ENCODE data around the gene LOXL1. TPM values are rescaled to one million over a fixed set of nuclear protein-coding genes. Genes with fewer than 3 reads are reported as not detected.

The LOXL1 gene
- total RNA-seq, 1 donor from 2014 or later = 12.9 TPM

DNA sequence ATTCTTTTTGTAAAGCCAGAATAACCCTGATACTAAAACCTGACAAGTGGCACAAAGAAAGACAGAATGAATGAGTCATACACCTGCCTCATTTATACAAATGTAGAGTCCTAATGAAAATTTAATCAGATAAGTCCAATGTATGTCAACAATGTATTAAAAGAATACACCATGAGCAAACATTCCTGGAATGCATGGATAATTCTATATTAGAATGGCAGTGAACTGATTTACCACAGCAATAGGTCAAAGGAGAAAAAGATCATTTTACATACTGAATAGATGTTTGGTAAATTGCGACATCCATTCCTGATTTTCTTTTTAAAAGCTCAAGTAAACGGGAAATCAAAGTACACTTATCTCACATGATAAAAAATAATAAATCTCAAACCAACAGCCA, 11.2 kb upstream of the LOXL1 start:
- no peak for DNase-seq
- intact Hi-C loops (cut with micrococcal nuclease) = no loop called here

DNA sequence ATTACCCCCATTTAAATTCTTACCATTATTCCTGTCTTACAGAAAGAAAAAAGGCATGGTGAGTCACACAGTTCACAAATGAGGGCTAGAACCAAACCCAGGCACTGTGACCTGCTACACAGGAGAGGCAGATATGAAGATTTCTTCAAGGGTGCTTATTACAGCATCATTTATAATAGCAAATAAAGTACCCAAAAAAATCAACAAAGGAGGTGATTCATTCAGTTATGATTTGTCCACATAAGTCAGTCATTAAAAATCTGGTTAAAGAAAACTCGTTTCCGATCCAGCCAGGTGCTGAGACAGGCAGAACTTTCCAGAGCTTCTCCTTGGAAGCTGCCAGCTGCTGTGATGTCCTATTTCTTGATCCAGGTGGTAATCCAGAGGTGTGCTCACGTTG, 7.5 kb upstream of the LOXL1 start:
- DNase-seq (no peak), ATAC-seq (no peak)
- intact Hi-C loops (cut with micrococcal nuclease) = no loop called here

More for the DNA sequence above, 11.2 kb upstream of the LOXL1 start:
- no peak for ATAC-seq

DNA sequence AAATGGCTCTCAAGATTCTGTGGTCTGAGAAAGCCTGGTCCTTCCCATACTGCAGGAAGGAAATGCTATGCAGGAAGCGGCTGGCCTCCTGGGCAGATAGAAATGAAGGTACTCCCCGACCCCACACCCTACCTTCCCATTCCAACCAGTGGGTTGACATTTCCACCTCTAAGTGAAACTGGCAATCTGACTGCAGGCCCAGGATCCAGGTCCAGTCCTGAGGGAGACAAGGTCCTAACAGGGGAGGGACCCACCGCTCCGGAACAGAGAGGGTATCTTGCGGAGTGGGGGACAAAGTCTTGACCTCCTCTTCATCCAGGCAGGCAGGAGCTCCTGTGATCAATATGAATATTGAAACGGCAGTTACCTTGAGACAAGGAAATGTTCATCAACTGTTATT, 6.6 kb upstream of the LOXL1 start:
- DNase-seq (no peak), ATAC-seq (no peak)
- intact Hi-C loops (cut with micrococcal nuclease) = no loop called here

DNA sequence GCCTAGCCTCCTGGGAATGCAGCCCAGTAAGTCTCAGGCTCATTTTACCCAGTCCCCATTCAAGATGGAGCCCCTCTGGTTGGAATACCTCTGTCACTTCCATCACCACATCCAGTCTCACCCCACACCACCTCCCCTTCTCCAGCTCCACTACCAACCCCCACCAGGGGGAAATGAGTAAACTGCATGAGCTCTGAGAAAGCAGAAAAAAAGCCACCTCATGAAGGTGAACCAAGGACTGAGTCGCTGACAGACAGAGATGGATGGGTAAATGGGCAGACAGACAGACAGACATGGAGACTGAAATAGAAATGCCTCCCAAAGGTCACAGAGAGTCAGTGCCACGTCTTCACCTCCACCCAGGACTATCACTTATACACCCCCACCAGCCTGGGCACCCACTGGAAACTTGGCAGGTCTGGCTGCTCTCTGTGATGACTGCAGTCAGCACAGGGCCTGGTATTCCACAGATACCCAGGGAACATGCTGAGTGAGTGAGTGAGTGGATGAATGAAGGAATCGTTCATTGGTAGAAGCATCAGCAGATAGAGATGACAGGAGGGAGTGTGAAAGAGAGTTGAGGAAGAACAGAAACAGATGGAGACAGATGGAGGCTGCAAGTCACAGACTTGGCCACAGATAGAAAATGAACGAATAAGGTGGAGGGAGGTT, 4.9 kb upstream of the LOXL1 start:
- DNase-seq = peak; percentile 80
- intact Hi-C loops (cut with micrococcal nuclease) = no loop called here

DNA sequence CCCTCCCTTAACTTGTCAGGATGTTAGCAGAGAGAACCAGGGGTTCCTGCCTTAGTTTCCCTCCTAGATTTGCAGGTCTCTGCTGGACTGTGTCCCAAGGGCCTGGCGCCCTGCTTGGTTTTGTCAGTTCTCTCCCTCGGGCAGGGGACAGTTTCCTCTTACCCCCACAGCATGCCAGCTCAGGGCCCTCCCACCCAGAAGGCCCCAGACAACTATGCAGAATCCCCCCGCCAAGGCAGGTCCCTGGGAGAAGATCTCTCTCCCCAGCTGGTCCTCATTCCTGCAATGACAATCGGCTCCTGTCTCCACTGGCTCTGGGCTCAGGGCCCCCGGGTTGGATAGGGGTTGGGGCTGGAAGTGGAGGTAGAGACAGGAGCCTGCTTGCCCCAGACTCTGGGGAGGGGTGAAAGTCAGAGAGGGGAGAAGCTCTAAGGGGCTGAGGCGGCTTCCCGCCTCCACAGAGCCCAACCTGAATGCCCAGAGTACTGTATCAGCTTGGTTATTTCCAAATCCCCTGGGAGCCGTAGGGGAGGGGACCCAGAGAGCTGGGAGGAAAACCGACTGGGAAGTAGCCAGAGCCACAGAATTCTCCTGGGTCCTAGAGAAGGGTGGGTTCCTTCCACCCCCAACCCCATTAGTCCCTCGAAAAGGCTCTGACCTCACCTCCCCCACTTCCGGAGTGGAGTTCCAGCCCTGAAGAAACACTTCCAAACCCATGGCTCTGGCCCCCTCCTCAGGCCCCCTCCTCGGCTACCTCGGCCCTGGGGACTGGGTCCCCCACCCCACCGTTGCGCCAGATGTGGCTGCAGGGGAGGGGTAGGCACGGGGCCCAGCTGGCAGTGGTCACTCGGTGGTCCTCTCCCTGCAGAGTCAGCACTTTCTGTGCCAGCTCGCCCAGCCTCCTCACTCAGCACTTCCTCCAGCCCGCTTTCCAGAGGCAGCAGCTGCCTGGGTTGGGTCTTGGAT, 3.8 kb upstream of the LOXL1 start:
- ATAC-seq = peak; percentile 1
- intact Hi-C loops (cut with micrococcal nuclease) = no loop called here
- DNase-seq = peak; percentile 48

More for the DNA sequence above, 4.9 kb upstream of the LOXL1 start:
- peak; percentile 85 for ATAC-seq

DNA sequence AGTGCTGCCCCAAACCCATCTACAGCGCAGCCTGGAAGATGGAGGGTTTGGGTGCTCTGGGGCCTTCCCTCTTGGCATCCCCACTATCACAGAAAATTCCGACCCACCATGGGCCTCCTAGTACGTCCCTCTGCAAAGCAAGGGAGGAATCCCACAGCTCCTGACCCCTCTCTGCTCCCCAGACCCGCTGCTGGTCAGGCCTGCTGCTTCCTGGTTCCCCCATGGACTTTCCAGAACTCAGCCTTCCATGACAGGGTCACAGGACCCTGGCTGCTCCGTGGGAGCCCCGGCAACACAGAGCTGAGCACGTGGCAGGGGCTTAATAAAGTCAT, 3.1 kb upstream of the LOXL1 start:
- ATAC-seq (no peak), DNase-seq (no peak)
- intact Hi-C loops (cut with micrococcal nuclease) = no loop called here

DNA sequence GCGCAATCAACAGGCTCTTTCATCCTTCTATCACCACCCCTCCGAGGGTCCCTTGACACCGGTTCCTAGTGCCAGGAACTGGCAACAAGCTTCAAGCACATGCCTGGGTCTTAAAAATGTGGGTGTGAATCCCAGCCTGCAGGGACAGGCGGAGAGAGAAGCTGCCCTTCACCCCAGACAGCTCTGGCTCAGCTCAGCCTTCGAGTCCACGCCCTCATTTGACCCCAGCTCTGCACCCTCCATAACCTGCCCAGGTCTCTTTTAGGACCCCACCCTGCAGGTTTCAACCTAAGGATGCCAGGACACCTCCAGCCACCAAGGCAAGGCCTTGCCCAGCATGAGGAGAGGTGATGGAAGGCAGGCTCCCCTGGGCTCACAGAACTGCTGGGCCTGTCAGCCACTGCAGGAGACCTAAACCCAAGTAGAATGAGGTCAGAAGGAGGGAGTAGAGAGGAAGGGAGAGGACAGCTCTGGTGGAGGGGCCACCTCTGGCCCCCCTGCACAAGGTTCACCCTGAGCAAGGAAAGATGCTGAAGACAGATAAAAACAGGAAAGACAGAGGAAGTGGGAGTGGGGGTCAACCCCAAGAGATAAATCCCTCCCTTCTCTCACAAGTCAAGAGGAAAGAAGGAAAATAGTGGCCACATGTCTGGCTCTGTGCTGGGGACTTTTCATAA, 2.6 kb upstream of the LOXL1 start:
- ATAC-seq (no peak), DNase-seq (no peak)
- intact Hi-C loops (cut with micrococcal nuclease) = no loop called here

DNA sequence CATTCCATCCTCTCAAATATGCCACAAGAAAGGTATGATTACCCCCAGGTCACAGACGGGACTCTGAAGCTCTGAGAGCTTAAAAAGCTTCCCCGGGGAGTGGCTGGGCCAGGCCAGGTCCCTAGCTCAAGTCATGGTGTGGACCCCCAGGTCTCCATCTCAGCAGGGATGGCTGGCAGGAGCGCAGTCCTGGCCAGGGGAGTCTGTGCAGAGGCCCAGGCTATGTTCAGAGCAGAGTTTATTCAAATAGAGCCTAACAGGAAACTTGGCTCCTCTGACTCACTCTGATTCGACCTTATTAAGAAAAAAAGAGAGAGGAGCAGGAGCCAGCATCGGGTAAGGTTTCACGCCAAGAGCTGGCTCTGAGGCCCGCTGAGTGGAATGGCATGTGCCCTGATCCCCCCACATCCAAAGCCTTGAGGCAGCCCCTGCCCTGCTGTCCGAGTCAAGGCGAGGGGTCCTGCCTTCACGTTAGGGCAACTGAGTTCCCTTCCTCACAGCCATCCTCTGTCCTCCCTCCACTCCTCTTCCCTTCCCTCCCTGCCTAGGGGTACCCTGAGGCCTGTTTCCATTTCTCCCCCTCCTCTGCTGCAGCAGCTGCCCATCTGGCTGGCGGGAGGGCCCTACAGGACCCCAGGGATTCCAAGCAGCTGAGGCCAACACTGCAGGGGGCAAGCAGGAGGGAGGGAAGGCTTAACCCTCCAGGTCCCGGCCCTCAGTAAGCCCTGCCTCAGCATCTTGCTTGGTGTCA, 1.9 kb upstream of the LOXL1 start:
- ATAC-seq = no peak
- intact Hi-C loops (cut with micrococcal nuclease) = no loop called here
- DNase-seq = no peak

DNA sequence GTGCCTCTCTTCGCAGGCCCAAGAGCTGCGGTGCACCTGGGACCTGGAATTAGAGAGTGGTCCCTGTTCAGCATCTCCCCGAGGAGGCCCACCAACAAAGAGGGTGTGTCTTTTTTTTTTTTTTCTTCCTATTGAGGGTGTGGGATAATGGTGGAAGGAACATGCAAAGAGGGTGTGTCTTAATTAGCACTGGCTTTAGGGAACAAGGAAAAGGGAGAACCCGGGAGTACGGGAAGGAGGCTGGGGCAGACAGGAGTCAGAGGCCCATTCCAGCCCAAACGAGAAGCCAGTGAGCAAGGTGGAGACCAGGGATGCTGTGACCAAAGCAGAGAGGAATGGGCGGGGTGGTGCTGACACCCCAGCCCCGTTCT, 429 bp upstream of the LOXL1 start:
- ATAC-seq (no peak), DNase-seq (no peak)
- intact Hi-C loops (cut with micrococcal nuclease) = no loop called here

DNA sequence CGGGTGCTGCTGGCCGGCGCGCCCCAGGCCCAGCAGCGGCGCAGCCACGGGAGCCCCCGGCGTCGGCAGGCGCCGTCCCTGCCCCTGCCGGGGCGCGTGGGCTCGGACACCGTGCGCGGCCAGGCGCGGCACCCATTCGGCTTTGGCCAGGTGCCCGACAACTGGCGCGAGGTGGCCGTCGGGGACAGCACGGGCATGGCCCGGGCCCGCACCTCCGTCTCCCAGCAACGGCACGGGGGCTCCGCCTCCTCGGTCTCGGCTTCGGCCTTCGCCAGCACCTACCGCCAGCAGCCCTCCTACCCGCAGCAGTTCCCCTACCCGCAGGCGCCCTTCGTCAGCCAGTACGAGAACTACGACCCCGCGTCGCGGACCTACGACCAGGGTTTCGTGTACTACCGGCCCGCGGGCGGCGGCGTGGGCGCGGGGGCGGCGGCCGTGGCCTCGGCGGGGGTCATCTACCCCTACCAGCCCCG, 777 bp downstream of the LOXL1 start:
- peak; percentile 43 for ATAC-seq
- intact Hi-C loops (cut with micrococcal nuclease) = no loop called here
- DNase-seq = peak; percentile 80

DNA sequence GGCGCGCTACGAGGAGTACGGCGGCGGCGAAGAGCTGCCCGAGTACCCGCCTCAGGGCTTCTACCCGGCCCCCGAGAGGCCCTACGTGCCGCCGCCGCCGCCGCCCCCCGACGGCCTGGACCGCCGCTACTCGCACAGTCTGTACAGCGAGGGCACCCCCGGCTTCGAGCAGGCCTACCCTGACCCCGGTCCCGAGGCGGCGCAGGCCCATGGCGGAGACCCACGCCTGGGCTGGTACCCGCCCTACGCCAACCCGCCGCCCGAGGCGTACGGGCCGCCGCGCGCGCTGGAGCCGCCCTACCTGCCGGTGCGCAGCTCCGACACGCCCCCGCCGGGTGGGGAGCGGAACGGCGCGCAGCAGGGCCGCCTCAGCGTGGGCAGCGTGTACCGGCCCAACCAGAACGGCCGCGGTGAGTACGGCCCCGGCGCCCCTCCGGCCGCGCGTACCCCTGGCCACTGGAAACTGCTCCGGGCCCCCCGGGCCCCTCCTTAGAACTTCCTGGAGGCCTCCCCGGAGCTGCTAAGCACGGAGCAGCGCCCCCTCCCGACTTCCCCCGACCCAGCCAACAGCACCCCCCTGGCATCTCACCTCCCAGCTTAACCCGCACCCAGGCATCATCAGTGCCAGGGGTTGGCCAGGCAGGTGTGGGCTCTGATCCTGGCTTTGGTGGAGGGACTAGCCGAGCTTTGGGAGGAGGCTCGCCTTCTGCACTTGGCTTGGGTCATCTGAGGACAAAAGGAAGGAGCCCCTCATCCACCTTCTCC, 1.4 kb downstream of the LOXL1 start:
- intact Hi-C loops (cut with micrococcal nuclease) = no loop called here
- ATAC-seq = peak; percentile 57
- DNase-seq = peak; percentile 81

DNA sequence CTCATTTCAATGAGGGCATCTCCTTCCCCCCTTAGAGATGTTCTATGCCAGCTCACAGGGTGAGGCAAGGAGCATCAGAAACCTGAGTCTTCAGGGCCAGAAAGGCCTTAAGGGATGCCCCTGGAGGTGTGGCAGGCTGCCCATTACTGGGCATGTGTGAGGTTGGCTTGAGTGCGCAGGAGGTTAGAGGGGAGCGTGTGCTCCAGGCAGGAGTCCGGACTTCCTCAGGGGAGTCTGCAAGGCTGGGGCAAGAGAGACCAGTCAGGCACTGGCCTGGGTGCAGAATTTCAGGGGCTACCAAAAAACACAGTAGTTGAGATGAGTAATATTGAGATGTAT, 1.9 kb downstream of the LOXL1 start:
- ATAC-seq (no peak), DNase-seq (no peak)
- intact Hi-C loops (cut with micrococcal nuclease) = no loop called here

DNA sequence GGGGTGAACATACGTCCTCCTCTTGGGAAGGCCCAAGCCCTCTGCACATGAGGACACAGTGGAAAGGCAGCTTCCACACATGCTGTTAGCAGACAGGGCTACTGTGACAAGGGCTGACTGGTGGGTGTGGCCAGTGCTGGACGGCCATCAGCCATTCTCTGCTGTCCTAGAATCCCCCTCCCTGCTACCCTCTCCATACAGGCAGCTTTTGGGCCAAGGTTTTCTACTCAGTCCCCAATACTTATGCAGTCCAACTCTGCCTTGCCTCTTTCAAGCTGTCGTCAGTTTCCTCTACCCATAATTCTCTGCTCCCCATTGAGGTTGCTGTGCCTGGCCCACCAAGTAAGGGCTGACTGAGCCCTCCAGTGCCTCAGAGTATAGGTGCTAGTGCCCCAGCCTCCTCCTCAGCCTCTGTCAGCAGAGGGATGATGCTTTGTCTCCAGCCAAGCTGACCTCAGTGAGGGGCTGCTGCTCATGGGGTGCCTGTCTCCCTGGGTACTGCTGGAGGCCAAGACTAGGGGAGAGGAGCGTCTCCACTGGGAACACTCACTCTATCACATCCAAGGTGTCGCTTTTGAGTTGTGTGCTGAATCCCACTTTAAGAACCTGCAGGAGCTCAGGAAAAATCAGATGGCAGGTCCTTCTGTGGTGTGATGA, 2.8 kb downstream of the LOXL1 start:
- DNase-seq (no peak), ATAC-seq (no peak)
- intact Hi-C loops (cut with micrococcal nuclease) = no loop called here

DNA sequence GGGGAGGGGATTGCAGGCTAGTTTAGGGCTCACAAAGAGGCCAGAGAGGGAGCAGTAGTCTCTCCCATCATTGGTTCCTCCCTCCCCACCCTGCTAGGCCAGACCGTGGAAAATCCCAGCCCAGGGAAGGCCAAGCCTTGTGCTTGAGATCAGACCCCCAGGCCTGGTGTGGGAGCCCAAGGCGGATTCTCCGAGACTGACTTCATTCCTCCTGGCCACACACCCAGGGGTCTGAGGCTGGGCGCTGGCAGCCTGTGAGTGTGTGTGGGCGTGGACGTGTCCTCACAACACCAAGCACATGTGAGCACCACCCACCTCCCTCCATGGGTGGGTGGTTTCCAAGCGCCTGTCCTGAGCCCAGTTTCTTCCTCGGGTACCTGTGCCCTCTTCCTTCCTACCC, 4.1 kb downstream of the LOXL1 start:
- intact Hi-C loops (cut with micrococcal nuclease) = no loop called here
- DNase-seq (peak; percentile 81), ATAC-seq (peak; percentile 42)

DNA sequence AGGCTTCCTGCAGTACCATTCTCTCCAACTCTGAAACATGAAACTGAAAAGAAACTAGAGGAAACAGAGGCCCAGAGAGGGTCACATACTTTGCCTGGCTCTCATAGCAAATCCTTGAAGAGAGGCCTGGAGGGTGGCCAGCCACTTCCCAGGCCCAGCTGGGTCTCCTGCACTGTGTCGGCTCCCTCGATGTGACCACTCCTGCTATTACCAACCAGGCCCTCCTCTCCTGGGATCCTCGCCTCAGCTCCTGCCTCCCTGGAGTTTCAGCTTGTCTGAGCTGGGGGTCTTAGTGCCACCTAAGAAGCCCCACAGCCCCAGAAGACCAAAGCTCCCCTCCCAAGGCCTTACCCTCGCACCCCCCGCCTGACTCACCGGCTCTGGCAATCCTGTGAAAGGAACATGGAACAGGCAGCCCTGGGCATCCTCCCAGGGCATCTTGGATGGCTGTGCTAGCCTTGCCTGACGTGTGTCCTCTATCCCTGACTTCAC, 4.6 kb downstream of the LOXL1 start:
- intact Hi-C loops (cut with micrococcal nuclease) = no loop called here
- ATAC-seq (no peak), DNase-seq (peak; percentile 61)

DNA sequence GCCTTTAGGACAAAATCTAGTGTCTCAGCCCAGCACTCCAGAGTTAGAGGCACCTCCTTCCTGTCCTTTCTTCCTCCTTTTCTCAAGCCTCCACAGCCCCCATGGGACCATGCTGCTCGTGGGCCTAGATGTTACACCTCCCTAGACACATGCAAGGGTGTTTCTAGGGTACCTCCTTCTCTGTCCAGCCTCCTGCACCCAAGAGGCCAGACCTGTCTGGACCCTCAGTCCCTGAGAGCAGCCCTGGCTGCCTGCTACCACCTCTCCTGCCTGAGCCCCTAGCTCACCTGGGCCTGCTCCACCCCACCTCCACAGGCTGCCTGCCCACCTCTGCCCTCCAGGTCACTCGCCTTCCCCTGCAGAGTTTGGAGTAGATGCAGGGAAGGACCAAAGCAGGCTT, 5.2 kb downstream of the LOXL1 start:
- ATAC-seq (no peak), DNase-seq (no peak)

DNA sequence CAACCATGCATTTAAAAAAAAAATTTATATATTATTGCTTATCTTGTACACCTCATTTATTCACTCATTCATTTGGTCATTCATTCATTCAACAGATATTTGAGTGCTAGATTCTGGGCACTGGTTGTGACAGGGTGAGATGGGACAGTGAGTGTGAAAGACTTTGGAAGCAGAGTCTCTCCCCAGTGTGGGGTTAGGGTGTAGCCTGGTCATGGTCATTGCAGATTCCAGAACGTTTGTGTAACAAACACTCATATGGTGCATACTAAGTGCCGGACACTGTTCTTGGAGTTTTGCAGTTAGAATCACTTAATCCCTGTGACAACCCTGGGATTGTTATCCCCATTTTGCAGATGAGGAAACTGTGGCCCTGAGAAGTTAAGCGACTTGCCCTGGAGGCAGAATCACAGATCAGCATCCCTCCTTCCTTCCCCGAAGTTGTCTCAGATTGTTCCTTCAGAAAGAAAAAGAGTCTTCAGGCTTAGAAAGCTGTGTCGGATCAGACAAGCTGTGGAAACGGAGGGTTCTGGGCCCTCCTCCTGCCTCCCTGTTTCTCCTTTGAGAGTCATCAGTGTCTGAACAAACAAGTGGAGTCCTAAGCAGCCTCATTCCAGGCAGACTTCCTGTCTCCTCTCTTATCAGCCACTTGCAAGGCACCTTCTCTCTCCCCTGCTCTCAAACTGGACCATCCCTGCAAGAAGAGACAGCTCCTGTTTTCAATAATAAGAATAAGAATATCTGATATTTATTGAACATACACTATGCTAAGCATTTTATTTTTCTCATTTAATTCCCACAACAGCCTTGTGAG, 6.3 kb downstream of the LOXL1 start:
- no peak for DNase-seq
- intact Hi-C loops (cut with micrococcal nuclease) = no loop called here
- no peak for ATAC-seq

More for the DNA sequence above, 5.2 kb downstream of the LOXL1 start:
- intact Hi-C loops (cut with micrococcal nuclease) = no loop called here

All from left ventricle myocardium superior (tissue), 1 donor.